HG03103 (cell line): ENCODE results near the gene BLM.
"Not testable (repeated sequence)": the region's sequence is repeated elsewhere in the genome, so short reads cannot be mapped to it uniquely, and the experiment has no call there.

Source experiments
- ATAC-seq: cut with Tn5 transposase; IDR thresholded peaks from one replicate; pipeline ENCODE4 v1.9.1; 2021; ENCODE audit warnings: low read depth; ENCODE audit not compliant: unreplicated experiment

Gene BLM

DNA sequence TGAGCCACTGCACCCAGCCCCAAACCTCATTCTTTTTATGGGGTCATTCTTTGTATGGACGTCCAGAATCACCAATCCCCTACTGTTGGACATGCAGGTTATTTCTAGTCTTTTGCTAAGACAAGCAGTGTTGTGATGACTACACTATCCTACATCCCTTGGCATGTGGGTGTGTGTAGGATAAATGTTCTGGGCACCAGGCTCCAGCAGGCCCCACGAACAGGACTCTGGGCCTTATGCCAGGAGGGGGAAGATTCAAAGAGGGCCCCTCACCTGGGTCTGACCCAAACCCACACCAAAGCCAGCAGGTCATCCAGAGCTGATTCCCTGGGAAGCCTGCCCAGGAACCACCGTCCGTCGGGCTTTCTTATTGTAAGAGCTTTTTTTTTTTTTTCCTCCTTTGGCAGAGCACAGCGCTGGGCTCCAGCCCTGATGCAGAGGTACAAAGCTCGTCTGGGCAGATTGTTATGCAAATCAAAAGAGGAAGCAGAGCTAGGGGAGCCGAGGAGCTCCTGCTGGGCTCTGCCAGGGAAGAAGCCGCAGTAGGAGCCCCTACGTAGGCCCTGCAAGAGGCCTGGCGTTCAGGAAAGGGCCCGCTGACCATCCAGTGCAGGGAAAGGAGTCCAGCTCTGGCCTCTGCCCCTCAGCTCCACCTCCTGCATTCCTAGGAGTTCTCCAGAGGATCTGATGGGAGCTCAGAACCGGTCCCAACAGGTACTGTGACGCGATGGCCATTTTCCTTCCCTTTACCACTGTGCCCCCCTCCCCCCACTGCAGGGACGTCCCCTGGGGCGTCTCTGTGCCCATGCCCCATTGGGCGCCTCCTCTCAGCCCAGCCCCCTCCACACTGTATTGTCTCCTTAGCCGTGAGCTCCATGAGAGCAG is 122.3 kb downstream of the BLM start:
- ATAC-seq, result peak; percentile 88

DNA sequence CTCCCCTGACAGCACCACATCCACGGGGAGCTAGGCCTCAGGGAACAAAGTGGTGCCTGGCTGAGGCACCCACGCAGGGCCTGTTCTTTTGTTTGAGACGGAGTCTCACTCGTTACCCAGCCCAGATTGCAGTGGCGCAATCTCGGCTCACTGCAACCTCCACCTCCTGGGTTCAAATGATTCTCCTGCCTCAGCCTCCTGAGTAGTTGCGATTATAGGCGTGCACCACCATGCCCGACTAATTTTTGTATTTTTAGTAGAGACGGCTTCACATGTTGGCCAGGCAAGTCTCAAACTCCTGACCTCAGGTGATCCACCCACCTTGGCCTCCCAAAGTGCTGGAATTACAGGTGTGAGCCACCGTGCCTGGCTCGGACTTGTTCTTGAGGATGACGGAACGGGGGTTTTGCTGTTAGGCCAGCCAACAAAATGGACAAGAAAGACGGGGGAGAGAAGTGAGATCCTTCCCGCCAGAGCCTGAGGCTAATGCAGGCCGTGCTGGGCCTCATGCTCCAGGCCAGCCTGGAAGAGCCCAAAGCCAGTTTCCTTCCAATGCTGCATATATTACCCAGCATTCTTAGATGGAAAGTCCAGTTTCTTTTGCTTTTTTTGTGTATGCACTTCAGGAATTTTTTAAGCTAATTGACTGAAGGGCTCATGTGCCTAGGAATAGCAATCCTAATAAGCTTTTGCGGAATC is 123.2 kb downstream of the BLM start:
- no peak for ATAC-seq

DNA sequence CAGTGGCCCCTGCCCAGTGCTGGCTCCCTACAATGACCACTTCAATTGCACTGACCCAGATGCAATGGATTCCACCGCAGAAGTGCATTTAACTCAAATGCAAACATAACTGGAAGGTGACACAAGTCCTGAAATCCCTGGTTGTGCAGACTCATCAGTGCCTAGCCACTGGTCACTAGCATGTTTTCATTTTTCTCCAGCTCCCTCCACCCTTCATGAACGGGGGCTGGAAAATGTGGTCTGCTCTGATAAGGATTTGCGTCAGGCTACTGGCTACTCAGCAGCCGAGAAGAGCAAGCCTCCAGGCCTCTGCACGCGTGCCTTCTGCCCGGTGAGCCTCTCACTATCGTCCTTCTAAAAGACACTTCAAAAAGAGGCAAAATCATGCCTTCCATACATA is 123.8 kb downstream of the BLM start:
- ATAC-seq, result no peak

DNA sequence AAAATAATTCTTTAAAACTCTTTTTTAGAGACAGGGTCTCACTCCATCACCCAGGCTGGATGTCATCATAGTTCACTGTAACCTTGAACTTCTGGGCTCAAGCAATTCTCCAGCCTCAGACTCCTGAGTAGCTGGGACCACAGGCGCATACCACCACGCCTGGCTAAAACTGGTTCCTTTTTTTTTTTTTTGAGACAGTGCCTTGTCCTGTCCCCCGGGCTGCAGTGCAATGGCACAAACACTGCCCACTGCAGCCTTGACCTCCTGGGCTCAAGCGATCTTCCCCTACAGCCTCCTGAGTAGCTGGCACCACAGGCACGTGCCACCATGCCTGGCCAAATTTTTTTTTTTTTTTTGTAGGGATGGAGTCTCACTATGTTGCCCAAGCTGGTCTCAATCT is 127.5 kb downstream of the BLM start:
- no peak for ATAC-seq

DNA sequence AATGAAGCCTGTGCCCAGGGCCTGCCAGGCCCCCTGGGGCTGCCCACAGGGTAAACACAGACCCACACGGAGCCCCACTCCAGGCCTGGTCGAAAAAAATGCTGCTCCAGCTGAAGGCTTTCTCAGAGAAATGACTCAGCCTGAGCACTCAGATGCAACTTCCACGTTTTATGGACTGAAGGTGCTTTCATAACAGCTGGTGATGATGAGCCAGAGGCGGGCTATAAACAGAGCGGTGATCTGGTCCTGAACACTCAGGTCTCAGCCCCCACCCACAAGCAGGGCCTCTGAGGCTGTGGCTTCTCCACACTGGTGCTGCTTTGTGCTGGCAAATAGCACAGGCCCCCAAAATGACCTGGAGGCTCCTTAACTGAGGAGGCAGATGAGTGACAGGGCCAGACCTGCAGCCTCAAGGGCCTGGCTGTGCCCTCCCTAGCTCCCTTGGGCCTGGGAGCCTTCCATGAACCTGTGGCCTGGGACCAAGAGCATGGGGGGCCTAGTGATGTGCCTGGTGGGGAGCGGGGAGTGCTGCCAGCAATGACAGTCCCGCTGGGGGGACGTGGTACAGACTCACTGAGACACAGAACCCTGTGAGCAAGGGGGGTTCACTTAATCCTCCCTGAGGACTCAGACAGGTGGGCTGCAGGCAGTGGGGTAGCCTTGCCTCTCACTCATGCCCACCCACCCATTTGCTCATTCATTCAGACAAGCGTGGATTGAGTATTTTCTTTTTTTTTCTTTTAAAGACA is 128.2 kb downstream of the BLM start:
- peak; percentile 89 for ATAC-seq

DNA sequence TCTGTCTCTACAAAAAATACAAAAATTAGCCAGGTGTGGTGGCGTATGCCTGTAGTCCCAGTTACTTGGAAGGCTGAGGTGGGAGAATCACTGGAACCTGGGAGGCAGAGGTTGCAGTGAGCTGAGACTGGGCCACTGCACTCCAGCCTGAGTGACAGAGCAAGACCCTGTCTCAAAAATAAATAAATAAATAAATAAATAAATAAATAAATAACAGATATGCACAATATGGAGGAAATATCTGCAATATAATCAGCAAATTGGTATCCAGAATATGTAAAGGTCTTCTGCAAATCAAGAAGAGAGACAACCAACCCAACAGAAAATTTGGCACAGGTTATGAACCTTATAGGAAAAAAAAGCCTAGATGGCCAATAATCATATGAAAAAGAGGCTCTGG is 132.3 kb downstream of the BLM start:
- not testable (repeated sequence) for ATAC-seq

DNA sequence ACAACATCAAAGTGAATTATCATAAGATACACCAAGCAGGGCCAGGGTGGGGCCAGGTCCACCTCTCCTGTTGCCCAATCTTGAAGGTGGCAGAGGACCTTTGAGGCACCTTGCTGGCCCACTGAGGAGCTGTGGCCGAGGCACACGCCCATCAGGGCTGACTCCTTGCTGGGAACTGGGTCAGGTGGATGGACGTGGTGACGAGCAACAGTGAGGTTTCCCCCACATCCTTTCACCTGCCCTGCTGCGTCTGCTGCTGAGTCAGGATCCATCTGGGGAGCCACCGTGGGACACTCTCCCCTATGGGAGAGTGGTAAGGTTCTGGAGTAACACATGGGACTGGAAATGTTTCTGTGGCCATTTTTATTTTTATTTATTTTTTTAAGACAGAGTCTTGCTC is 134.0 kb downstream of the BLM start:
- ATAC-seq, result no peak

DNA sequence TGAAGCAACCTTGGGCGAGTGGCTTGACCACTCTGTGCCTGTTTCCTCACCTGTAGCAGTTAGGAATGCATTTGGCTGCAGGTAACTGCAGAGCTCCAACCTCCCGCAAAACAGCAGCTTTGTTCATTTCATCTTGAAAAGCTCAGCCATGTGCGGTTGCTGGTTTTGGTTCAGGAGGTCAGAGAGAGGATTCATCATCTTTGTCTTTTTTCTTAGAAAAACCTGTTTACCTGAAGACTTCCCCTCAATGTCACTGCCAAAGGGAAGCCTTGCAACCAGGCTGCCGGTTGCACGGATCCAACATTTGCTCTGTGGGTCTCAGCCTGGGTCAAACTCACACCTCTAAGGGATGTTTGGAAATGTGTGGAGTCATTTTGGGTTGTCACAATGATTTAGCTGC is 134.8 kb downstream of the BLM start:
- ATAC-seq, result no peak

DNA sequence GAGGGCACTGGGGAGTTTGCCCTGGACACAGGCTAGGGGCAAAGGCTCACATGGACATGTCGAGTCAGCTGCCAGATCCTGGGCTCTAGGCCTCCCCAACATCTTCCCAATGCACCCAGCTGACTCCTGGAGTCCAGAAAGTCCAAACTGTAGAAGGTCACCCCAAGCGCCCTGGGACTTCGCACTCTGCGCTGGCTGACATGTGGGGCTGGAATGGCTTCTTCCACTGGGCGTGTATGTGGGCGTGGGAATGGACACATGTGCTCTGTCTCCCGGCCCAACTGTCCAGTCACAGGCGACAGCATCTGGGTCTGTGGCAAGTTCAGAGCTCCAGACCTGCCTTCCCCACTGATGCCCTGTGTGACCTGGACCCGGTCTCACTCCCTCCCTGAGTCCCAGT is 138.0 kb downstream of the BLM start:
- ATAC-seq, result no peak

DNA sequence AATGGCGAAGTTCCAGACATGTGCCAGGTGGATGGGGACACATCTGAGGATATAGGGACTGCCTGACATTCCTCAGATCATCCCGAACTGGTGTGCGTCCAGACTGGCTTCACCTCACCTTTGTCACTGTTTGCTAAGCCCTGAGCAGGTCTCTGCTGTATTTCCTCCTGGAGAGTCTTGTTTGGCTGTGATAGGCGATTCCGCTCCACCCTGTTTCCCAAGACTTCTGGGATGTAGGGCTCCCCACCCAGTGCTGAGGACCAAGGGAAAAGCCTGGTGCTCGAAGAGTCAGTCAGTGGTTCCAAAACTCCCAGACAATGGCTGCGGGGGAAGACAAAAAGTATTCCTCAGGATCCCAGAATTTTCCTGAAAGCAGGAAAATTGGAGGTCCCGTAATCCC is 140.2 kb downstream of the BLM start:
- no peak for ATAC-seq

DNA sequence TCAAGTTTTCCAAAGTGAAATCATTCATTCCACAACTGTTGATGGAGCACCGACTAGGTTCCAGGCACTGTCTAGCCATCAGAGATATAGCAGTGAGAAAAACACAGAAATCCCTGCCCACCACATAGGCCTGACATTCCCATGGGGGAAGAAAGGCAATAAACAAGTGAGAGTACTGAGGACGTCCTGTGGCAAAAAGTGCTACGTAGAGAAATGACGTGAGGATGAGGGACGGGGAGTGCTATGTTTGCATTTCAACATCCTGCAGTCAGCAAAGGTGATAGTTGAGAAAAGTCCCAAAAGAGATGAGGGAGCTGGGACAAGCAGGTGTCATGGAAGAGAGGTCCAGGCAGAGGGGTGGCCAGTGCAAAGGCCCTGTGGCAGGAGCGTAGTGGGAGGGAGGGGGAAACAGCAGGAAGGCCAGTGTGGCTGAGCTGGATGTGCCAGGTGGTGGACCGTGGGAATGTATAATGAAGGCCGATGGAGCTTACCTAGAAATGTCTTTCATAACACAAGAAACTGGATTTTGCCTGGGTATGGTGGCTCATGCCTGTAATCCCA is 140.8 kb downstream of the BLM start:
- ATAC-seq, result no peak

DNA sequence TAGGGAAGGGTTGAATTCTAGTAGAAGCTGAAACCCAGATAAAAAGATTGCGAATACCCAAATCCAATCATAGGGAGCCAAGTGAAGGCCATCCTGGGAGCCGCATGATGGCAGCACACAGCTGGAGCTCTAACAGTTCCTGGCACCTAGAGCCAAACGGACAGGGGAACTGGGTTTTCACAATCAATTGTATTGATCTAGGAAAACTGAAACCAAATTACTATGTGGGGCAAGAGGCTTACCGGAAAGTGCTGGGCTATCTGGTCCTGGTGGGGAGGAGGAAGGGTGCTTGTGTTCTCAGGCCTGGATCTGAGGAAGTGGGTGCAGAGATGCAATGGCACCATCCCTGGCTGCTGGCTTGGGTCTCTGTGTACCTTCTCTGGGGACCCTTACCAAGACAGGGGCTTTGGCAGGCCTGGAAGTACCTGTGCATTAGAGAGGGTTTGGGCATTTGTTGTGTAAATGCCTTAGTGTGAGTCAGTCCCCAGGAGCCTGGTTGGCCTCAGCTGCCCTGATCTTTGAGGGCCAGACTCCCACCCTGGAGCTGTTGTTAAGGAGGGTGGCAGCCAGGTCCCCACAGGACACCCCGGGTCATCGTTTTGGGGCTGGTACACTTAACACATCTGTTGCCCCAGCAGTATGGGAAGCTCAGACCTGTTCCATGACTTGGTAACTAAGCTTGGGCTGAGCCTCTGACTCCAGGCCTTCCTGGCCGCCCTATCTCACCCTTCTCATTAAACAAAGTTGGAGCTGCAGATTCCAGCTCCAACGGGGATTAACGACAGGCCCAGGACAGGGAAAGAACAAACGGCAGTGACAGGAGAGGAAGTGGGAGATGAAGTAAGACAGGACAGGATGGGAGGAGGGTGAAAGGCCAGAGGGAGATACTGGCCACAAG is 142.3 kb downstream of the BLM start:
- no peak for ATAC-seq

DNA sequence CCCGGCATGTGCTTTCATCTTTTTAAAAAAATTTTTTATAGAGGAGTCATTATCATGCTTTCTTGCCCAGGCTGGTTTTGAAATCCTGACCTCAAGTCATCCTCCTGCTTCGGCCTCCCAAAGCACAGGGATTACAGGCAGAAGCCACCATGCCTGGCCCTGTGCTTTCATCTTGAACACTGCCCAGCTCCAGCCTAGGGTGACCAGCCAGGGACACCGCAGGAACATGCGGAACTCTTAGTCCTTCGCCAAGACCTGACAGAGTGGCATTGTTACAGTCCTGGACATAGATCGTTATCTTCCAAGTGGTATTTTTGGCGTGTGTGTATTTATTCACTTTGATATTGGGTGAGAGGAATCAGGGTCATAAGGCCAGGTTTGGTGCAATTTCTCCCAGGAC is 143.3 kb downstream of the BLM start:
- no peak for ATAC-seq

DNA sequence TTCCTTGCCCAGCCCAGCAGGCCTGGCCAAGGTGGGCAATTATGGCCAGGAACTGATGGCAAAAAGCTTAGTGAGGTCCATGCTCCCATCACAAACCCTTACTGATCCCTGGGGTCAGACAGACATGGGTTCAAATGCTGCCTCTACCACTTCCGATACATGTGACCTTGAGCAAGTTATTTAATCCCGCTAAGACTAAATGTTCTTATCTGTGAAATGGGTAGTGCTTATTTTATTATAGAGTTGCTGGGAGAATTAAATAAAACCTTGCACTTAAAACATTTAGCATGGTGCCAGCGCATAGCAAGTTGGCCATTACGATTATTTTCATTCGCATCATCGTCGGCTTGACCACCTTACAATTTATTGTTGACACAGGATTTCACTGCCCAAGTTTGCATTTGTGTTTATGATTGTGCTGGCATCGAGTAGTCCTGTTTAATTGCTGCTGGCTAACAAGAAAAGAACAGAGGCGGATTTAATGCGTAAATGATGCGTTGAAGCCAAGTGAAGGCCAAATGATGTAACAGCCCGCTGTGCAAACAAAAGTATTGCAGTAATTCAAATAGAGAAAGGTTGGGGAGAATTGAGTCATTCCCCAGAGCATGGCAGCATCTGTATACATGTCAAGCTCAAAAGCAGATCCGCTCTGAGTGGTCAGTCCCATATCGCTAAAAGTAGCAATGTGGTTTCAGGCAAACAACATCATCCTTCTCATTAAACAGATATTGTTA is 144.0 kb downstream of the BLM start:
- ATAC-seq, result no peak

DNA sequence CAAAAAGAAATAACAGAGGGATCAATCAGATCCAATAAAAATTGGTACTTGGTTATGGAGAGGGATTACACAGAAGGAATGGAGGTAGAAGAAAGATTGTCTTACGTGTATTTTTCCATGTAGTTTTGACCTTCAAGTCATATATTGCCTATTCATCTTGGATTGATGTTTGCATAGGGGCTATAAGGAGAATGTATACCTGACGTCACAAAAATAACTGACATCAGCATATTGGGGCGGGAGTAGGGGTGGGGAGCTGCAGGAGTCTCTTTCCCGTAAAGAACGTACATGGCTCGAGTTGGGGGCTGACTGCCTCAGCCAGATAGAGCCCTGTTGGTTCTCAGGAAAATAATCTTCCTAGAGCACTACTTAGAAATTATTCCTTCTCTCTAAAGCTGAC is 145.3 kb downstream of the BLM start:
- no peak for ATAC-seq

DNA sequence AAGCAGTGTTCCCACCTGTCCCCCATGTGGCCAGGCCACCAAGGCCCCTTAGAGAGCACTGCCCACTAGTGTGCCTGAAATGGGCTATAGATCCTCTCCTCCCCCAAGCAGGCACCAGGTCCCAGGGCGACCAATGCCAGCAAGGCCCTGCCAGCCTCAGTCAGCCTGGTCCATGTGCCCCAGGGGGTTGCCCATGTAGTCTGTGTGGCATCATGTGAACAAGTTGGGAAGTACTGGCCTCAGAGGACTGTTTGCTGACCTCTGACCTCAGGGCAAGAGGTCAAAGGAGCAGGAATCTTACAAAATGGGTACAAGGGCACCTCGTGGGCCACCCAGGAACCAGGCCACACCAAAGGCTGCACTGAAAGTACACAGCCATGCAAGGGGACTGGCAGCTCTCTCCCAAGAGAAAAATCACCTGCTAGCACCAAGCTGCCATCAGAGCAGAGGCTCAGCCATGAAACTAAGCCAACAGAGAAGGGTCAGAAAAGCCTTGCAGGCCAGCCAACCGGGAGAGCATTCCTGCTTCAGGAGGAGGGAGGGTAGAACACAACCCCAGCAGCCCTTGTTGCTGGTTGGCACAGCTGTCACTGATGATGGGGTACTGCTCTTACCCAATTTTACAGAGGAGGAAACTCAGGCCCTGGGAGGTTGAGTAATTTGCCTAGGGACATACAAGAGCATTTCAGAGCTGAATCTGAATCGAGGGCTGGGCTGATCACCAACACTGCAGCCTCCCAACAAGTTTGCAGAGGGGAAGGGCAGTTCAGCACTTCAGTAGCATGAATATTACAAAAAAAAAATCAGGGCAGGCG is 146.0 kb downstream of the BLM start:
- ATAC-seq, result no peak

DNA sequence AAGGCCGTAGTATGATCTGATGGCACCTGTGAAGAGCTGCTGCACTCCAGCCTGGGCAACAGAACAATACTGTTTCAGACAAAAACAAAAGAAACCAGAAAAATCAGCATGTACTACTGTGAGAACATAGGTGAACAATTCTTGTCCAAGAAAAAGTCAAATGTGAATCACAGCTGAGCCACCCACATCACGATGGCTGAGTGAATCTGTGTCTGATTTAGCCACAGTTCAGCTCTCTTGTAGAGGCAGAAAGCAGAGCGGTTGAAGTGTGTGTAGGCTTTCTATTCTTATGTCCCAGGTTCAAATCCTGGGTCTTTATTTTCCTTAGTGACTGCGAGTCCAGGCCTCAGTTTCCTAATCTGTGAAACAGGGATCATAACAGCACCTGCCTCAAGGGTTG is 146.8 kb downstream of the BLM start:
- no peak for ATAC-seq

DNA sequence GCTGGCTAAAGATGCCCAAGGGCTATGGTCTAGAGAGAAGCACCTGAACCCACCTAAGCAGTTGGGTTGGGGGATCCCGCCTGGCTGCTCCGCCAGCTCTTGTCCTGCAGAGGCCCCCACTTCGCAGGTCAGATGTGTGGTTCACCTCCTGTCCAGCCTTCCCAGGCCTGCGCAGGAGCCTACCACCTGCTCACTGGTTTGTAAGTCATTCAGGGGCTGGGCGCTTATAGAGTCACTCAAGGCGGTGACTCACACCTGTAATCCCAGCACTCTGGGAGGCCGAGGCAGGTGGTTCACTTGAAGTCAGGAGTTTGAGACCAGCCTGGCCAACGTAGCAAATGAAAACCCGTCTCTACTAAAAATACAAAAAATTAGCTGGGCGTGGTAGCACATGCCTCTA is 147.4 kb downstream of the BLM start:
- no peak for ATAC-seq

DNA sequence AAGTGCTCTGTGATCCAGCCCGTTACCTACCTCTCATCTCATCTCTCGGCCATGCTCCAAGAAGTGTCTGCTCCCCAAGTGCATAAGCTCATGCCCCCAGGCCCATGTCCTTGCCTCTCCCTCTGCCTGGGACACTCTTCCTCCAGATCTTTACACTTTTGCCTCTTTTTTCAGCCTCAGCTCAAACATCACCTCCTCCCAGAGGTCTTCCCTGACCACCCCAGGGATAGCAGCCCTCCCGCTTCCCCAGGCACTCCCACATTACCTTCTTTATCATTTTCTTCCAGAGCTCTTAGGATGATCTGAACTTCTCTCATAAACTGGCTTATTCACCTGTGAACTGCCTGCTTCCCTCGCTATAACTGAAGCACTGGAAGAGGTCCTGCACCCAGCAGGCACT is 148.6 kb downstream of the BLM start:
- no peak for ATAC-seq
